Uterus (tissue), 4 donors: ENCODE measurements around the gene GLIS1. TPM values are rescaled to one million over a fixed set of nuclear protein-coding genes. Genes with fewer than 3 reads are reported as not detected.

Experiments
- DNase-seq, 2 donors: peaks; one replicate each; pipeline ENCODE4 v3.0.0-alpha.2; 2019 to 2020
- H3K27ac ChIP-seq, 2 donors: fragments of 200-600 bp; sonication (generic); 1 replicate in 1 of 2; 2 replicates in 1 of 2; pipeline ENCODE4 v1.5.1; 2016 to 2018
- H3K27me3 ChIP-seq, 2 donors: fragments of 200-600 bp; sonication (generic); one replicate each; pipeline ENCODE4 v1.5.1; 2018 to 2019; ENCODE audit warnings: control low read depth in 1 of 2
- H3K36me3 ChIP-seq, 2 donors: fragments of 200-600 bp; sonication (generic); one replicate each; pipeline ENCODE4 v1.5.1; 2019; ENCODE audit warnings: control low read depth in 1 of 2
- H3K4me1 ChIP-seq, 2 donors: fragments of 200-600 bp; sonication (generic); one replicate each; pipeline ENCODE4 v1.5.1; 2018 to 2019; ENCODE audit warnings: control low read depth in 1 of 2
- H3K4me3 ChIP-seq, 2 donors: fragments of 200-600 bp; sonication (generic); 1 replicate in 1 of 2; 2 replicates in 1 of 2; pipeline ENCODE4 v1.5.1; 2018 to 2019; ENCODE audit warnings: mild to moderate bottlenecking in 1 of 2
- H3K9me3 ChIP-seq, 2 donors: fragments of 200-600 bp; sonication (generic); one replicate each; pipeline ENCODE4 v1.5.1; 2019; ENCODE audit warnings: control low read depth in 1 of 2
- POLR2A ChIP-seq, 2 donors: fragments of 450-650 bp; IDR thresholded peaks; one replicate each; pipeline ENCODE4 v1.6.1; 2016; ENCODE audit warnings: antibody characterized with exemption in 2 of 2, mild to moderate bottlenecking in 1 of 2, moderate library complexity in 1 of 2
- intact Hi-C: fragments of 100-400 bp; cut with DNase I; formaldehyde crosslinking; loops from one replicate; pipeline ENCODE4 v1.15.1; 2023; ENCODE audit warnings: low total_unique reads
- total RNA-seq, 4 donors: library from RNA; depleted of rRNA in 3 of 4; stranded (reverse); fragments of >200 nt in 3 of 4; gene quantifications; one replicate each; pipeline versions ENCODE4 v1.1.0 to v1.2.4, GENCODE V29; 2014 to 2023
- TF ChIP-seq, protein P1 (sequence below), 4 experiments: fragments of 200-600 bp in 2 of 4; fragments of 450-650 bp in 2 of 4; sonication (generic) in 2 of 4; IDR thresholded peaks; one replicate each; pipeline ENCODE4 v1.5.1; 2016 to 2019; ENCODE audit warnings: antibody characterized with exemption in 4 of 4, mild to moderate bottlenecking in 2 of 4, moderate library complexity in 1 of 4
- donor health status: DM: yes; HTN: yes; CAD: no.

The GLIS1 gene
- total RNA-seq, 4 donors from 2014 or later = 0.21 to 1.0 TPM; not detected in 2

DNA sequence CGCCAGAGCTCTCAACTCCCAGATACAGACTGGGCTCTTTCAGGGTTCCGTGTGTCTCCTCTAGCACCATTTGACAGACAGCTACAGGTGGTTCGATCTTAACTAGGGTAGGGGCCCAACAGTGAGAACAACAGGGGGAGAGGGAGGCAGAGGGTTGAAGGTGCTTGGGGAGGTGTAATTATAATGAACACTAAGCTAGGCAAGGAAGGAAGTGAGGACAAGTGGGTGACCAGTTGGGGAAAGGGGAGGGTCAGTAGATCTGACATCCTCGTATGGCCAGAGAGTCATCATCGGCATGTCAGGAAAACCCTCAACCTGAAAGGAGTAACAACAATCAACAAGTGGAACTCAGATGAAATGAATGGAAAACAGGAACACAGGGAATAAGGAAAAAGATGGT lies 22.8 kb downstream of the GLIS1 start:
- intact Hi-C loops = no loop called here

DNA sequence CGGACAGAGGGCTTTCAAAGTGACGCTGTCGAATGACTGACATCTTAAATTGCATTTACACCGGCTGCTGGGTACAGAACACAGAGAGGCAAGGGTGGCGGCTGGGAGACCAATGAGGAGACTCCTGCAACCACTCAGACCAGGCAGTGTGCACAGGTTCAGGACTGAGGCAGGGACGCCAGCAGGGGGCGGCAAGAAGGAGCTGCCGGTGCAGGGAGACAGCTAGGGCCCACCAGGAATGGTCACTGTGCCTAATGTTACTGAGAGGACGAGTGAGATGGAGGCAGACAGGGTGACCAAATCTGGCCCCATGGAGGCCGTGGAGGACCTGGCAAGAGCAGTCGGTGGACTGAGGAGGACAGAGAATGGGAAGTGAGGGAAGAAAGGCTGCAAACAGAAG lies 23.5 kb downstream of the GLIS1 start:
- no peaks in the 10 kb centered on the region for H3K4me1 ChIP-seq
- H3K36me3 ChIP-seq = no peaks in the 10 kb centered on the region
- TF ChIP-seq, protein P1, sequence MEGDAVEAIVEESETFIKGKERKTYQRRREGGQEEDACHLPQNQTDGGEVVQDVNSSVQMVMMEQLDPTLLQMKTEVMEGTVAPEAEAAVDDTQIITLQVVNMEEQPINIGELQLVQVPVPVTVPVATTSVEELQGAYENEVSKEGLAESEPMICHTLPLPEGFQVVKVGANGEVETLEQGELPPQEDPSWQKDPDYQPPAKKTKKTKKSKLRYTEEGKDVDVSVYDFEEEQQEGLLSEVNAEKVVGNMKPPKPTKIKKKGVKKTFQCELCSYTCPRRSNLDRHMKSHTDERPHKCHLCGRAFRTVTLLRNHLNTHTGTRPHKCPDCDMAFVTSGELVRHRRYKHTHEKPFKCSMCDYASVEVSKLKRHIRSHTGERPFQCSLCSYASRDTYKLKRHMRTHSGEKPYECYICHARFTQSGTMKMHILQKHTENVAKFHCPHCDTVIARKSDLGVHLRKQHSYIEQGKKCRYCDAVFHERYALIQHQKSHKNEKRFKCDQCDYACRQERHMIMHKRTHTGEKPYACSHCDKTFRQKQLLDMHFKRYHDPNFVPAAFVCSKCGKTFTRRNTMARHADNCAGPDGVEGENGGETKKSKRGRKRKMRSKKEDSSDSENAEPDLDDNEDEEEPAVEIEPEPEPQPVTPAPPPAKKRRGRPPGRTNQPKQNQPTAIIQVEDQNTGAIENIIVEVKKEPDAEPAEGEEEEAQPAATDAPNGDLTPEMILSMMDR (IDR thresholded peaks at IDR 0.05) = no peak
- no peak for TF ChIP-seq POLR2A (IDR thresholded peaks at IDR 0.05)
- DNase-seq = no peak
- H3K27ac ChIP-seq = no peak overlapping the region
- no peaks in the 10 kb centered on the region for H3K9me3 ChIP-seq
- intact Hi-C loops = no loop called here
- no peak overlapping the region for H3K4me3 ChIP-seq
- no peaks in the 10 kb centered on the region for H3K27me3 ChIP-seq

More for the DNA sequence above, 22.8 kb downstream of the GLIS1 start:
- no peak overlapping the region for H3K27ac ChIP-seq
- no peaks in the 10 kb centered on the region for H3K27me3 ChIP-seq
- no peaks in the 10 kb centered on the region for H3K9me3 ChIP-seq
- no peaks in the 10 kb centered on the region for H3K4me1 ChIP-seq
- no peaks in the 10 kb centered on the region for H3K36me3 ChIP-seq
- DNase-seq = no peak
- TF ChIP-seq POLR2A (IDR thresholded peaks at IDR 0.05) = no peak
- TF ChIP-seq, protein P1 (IDR thresholded peaks at IDR 0.05) = no peak
- no peak overlapping the region for H3K4me3 ChIP-seq

DNA sequence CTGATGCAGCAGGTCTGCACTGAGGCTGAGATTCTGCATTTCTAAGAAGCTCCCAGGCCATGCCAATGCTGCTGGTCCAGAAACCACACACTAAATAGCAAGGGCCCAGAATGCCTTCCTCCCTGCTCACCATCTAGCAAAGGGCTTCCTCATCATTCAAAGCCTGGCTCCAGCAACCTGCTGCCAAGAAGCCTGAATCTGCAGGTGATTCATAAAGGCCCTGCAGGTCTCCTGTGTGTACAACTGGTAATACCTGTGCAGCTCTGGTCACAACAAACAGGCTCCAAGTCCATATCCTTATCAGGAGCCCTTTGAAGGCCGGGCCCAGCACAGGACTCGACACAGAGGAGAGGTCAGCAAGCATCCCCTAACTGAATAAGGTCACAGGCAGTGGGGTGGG lies 26.7 kb downstream of the GLIS1 start:
- intact Hi-C loops = no loop called here
- TF ChIP-seq POLR2A (IDR thresholded peaks at IDR 0.05) = no peak
- TF ChIP-seq, protein P1 (IDR thresholded peaks at IDR 0.05) = no peak

DNA sequence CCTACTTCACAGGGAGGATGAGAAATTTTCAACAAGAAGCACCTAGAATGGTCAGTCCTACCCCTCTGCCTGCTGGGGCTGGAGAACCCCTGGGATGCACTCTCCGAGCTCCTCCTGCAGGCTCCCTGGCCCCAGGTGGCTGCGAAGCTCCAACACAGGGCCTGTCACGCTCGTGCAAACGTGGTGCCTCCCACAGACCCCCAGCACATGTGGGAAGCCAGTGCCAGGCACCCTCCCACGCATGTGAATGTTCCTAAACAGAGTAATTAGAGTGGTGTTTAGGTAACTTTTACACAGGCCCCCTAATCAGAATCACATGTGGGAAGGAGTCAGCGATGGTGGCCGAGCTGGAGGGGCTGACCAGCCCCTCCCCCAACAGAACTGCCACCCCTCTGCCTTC lies 28.4 kb downstream of the GLIS1 start:
- no peak for TF ChIP-seq POLR2A (IDR thresholded peaks at IDR 0.05)
- TF ChIP-seq, protein P1 (IDR thresholded peaks at IDR 0.05) = no peak
- intact Hi-C loops = no loop called here
- DNase-seq = no peak
- H3K4me1 ChIP-seq = no peaks in the 10 kb centered on the region
- H3K9me3 ChIP-seq = no peaks in the 10 kb centered on the region
- H3K27ac ChIP-seq = no peak overlapping the region
- no peak overlapping the region for H3K4me3 ChIP-seq
- H3K36me3 ChIP-seq = no peaks in the 10 kb centered on the region
- no peaks in the 10 kb centered on the region for H3K27me3 ChIP-seq

More for the DNA sequence above, 26.7 kb downstream of the GLIS1 start:
- Histone ChIP-seq H3K9me3 (no peaks in the 10 kb centered on the region), H3K4me3 (no peak overlapping the region), H3K27me3 (no peaks in the 10 kb centered on the region), H3K4me1 (no peaks in the 10 kb centered on the region), H3K27ac (no peak overlapping the region), H3K36me3 (no peaks in the 10 kb centered on the region)
- DNase-seq = no peak

DNA sequence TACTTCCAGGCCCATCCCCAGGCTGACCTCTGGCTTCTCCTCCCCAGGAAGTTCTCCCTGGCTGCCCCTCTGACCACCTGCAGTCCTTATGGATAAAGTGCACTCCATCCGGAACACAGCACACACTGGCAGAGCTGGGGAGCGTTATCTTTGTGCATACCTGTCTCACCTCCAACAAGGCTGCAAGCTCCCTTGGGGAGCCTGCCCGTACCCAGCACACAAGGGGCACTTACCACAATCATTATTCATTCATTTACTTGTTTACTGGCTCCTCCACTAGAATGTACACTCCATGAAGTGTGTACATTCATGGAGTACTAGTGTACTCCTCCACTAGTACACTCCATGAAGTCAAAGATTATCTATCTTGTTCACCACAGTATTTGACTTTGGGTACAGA lies 30.3 kb downstream of the GLIS1 start:
- DNase-seq = no peak
- intact Hi-C loops = no loop called here

More for the DNA sequence above, 30.3 kb downstream of the GLIS1 start:
- Histone ChIP-seq H3K27me3 (no peaks in the 10 kb centered on the region), H3K36me3 (no peaks in the 10 kb centered on the region), H3K27ac (no peak overlapping the region), H3K4me1 (no peaks in the 10 kb centered on the region), H3K4me3 (no peak overlapping the region), H3K9me3 (no peaks in the 10 kb centered on the region)
- no peak for TF ChIP-seq POLR2A (IDR thresholded peaks at IDR 0.05)
- TF ChIP-seq, protein P1 (IDR thresholded peaks at IDR 0.05) = no peak
